GM23338 (cell line): ENCODE data around the gene PGP. TPM values are rescaled to one million over a fixed set of nuclear protein-coding genes. Genes with fewer than 3 reads are reported as not detected.

Experiments used
- ATAC-seq: fragments of 200-7000 bp; cut with Tn5 transposase; 3 replicates; pipeline ENCODE4 v1.9.1; 2020
- DNase-seq: peaks from one replicate; pipeline ENCODE4 v3.0.0-alpha.2; 2015; ENCODE audit warnings: low spot score
- H2AFZ ChIP-seq: fragments of 200-600 bp; sonication (generic); 2 replicates; pipeline ENCODE4 v1.8.0; 2016; ENCODE audit warnings: antibody characterized with exemption, mild to moderate bottlenecking, moderate library complexity
- H3F3A ChIP-seq: fragments of 200-600 bp; sonication (generic); replicated peaks from 2 replicates; pipeline ENCODE4 v1.8.0; 2017; ENCODE audit warnings: antibody characterized with exemption, mixed run types, low read depth
- H3K27ac ChIP-seq: fragments of 200-600 bp; sonication (generic); 2 replicates; pipeline ENCODE4 v1.6.1; 2016; ENCODE audit warnings: low read depth
- H3K27me3 ChIP-seq: fragments of 200-600 bp; sonication (generic); 2 replicates; pipeline ENCODE4 v1.8.0; 2016; ENCODE audit warnings: mild to moderate bottlenecking, mixed run types, moderate library complexity; ENCODE audit not compliant: insufficient read depth
- H3K36me3 ChIP-seq: fragments of 200-600 bp; sonication (generic); 2 replicates; pipeline ENCODE4 v1.8.0; 2016; ENCODE audit warnings: mild to moderate bottlenecking; ENCODE audit not compliant: insufficient read depth
- H3K4me1 ChIP-seq: fragments of 200-600 bp; sonication (generic); 2 replicates; pipeline ENCODE4 v1.8.0; 2016; ENCODE audit warnings: mild to moderate bottlenecking, moderate library complexity; ENCODE audit not compliant: insufficient read depth
- H3K4me2 ChIP-seq: fragments of 200-600 bp; sonication (generic); 2 replicates; pipeline ENCODE4 v1.7.1; 2017; ENCODE audit warnings: mixed run types
- H3K4me3 ChIP-seq: fragments of 200-600 bp; sonication (generic); 2 replicates; pipeline ENCODE4 v1.6.1; 2016; ENCODE audit warnings: mixed run types
- H3K79me2 ChIP-seq: fragments of 200-600 bp; sonication (generic); replicated peaks from 2 replicates; pipeline ENCODE4 v1.8.0; 2017; ENCODE audit warnings: mild to moderate bottlenecking; ENCODE audit not compliant: insufficient read depth
- H3K9me2 ChIP-seq: fragments of 200-600 bp; sonication (generic); 2 replicates; pipeline ENCODE4 v1.8.0; 2017; ENCODE audit not compliant: insufficient read depth
- H4K20me1 ChIP-seq: fragments of 200-600 bp; sonication (generic); replicated peaks from 2 replicates; pipeline ENCODE4 v1.8.0; 2017; ENCODE audit warnings: mild to moderate bottlenecking; ENCODE audit not compliant: insufficient read depth
- H3K27ac Mint-ChIP-seq: 2 replicates; pipeline ENCODE4 v1.8.0; 2020; ENCODE audit warnings: inconsistent platforms, mild to moderate bottlenecking, moderate library complexity, mixed read lengths
- H3K27me3 Mint-ChIP-seq: 3 replicates; pipeline ENCODE4 v1.8.0; 2022; ENCODE audit warnings: low read depth, mild to moderate bottlenecking, moderate library complexity, mixed read lengths, inconsistent platforms; ENCODE audit not compliant: insufficient read depth, poor library complexity
- H3K36me3 Mint-ChIP-seq: 3 replicates; pipeline ENCODE4 v1.8.0; 2021; ENCODE audit warnings: low read depth, mild to moderate bottlenecking, inconsistent platforms, moderate library complexity, mixed read lengths
- H3K4me1 Mint-ChIP-seq: 3 replicates; pipeline ENCODE4 v1.8.0; 2020; ENCODE audit warnings: mild to moderate bottlenecking, inconsistent platforms, mixed read lengths
- H3K4me3 Mint-ChIP-seq: 3 replicates; pipeline ENCODE4 v1.8.0; 2021; ENCODE audit warnings: moderate library complexity, mild to moderate bottlenecking, inconsistent platforms, mixed read lengths
- H3K9me3 Mint-ChIP-seq: 3 replicates; pipeline ENCODE4 v1.8.0; 2020; ENCODE audit warnings: moderate library complexity, mild to moderate bottlenecking, inconsistent platforms, mixed read lengths
- CREB1 ChIP-seq: fragments of 250-450 bp; sonication (Bioruptor Pico); IDR thresholded peaks from 2 replicates; pipeline ENCODE4 v1.5.0; 2020; ENCODE audit warnings: low read depth, mild to moderate bottlenecking, moderate library complexity
- ETS1 ChIP-seq: IDR thresholded peaks from 2 replicates; pipeline ENCODE4 v1.6.1; 2016; ENCODE audit warnings: antibody characterized with exemption
- EZH2phosphoT487 ChIP-seq: fragments of 200-600 bp; sonication (generic); IDR thresholded peaks from one replicate; pipeline ENCODE4 v1.8.1; 2018; ENCODE audit warnings: antibody characterized with exemption; ENCODE audit not compliant: unreplicated experiment
- NANOG ChIP-seq: IDR thresholded peaks from 2 replicates; pipeline ENCODE4 v1.6.1; 2016; ENCODE audit warnings: antibody characterized with exemption, borderline replicate concordance
- POLR2AphosphoS5 ChIP-seq: IDR thresholded peaks from 2 replicates; pipeline ENCODE4 v1.6.1; 2016; ENCODE audit warnings: antibody characterized with exemption, low read depth
- REST ChIP-seq: IDR thresholded peaks from one replicate; pipeline ENCODE4 v1.6.1; 2018; ENCODE audit warnings: antibody characterized with exemption; ENCODE audit not compliant: unreplicated experiment
- STAT1 ChIP-seq: IDR thresholded peaks from one replicate; pipeline ENCODE4 v1.6.1; 2016; ENCODE audit warnings: antibody characterized with exemption; ENCODE audit not compliant: unreplicated experiment
- ZNF114 ChIP-seq: fragments of 250-450 bp; sonication (Bioruptor Pico); IDR thresholded peaks from 2 replicates; pipeline ENCODE4 v1.5.0; 2020; ENCODE audit warnings: mild to moderate bottlenecking, moderate library complexity
- ZNF462 ChIP-seq: fragments of 250-450 bp; sonication (Bioruptor Pico); IDR thresholded peaks from 2 replicates; pipeline ENCODE4 v1.5.0; 2020; ENCODE audit warnings: mild to moderate bottlenecking, moderate library complexity
- polyA plus RNA-seq: library from polyadenylated mRNA; unstranded; fragments of >200 nt; fragmentation: Nextera tagmentation; extraction: Ambion mirVana; gene quantifications from 2 replicates; pipeline ENCODE4 v1.2.1, GENCODE V29; 2016
- total RNA-seq: library from RNA; depleted of rRNA; stranded (reverse); fragments of >200 nt; shearing (Covaris generic); gene quantifications from 2 replicates; pipeline ENCODE4 v1.2.3, GENCODE V29; 2014

The PGP gene
- total and polyA plus RNA-seq, 2 experiments from 2014 or later = 44.4 to 80.3 TPM

- TF ChIP-seq ZNF462 (CRISPR knock-in tag) (no peak), NANOG (no peak), CREB1 (CRISPR knock-in tag) (no peak), STAT1 (no peak), ZNF114 (CRISPR knock-in tag) (no peak), EZH2phosphoT487 (no peak)
Measured at GRCh38 chr16:2210009-2210332, 4.7 kb downstream of the PGP start (continued).

- H3K4me1 Mint-ChIP-seq = peaks cover 29% of the 10 kb centered on the region
- H3K36me3 Mint-ChIP-seq = peaks cover 35% of the 10 kb centered on the region
- Histone ChIP-seq H3K27me3 (no peaks in the 10 kb centered on the region), H3K4me3 (no peak overlapping the region), H2AFZ (no peak overlapping the region), H3K4me1 (peaks cover 13% of the 10 kb centered on the region; the same call in 1 of the 2 replicates), H3K79me2 (peaks cover 16% of the 10 kb centered on the region), H4K20me1 (peaks cover 18% of the 10 kb centered on the region), H3K27ac (no peak overlapping the region), H3K4me2 (no peak overlapping the region), H3F3A (peaks cover 29% of the 10 kb centered on the region; the same call in 1 of the 2 replicates), H3K9me2 (no peaks in the 10 kb centered on the region), H3K36me3 (0 out of 2 replicates have a peak, but pooled peaks cover 5% of the 10 kb centered on the region)
- no peak for ATAC-seq
- H3K27ac Mint-ChIP-seq = no peak overlapping the region
- no peaks in the 10 kb centered on the region for H3K9me3 Mint-ChIP-seq
- no peak overlapping the region for H3K4me3 Mint-ChIP-seq
- peaks cover 21% of the 10 kb centered on the region for H3K27me3 Mint-ChIP-seq
- DNase-seq = no peak
- TF ChIP-seq POLR2AphosphoS5 (no peak; the same call in 1 of the 2 replicates), ETS1 (no peak), ZNF114 (CRISPR knock-in tag) (no peak), REST (no peak), CREB1 (CRISPR knock-in tag) (no peak)
Measured at GRCh38 chr16:2209258-2210008, 5.2 kb downstream of the PGP start.
